HG03565 (cell line): ENCODE measurements around the gene SNX3.
"Not testable (repeated sequence)": the region's sequence is repeated elsewhere in the genome, so short reads cannot be mapped to it uniquely, and the experiment has no call there.

ENCODE experiments used
- ATAC-seq: cut with Tn5 transposase; IDR thresholded peaks from one replicate; pipeline ENCODE4 v1.9.1; 2021; ENCODE audit warnings: mild to moderate bottlenecking, moderate library complexity; ENCODE audit not compliant: unreplicated experiment

The SNX3 gene

GRCh38 chr6:108260809-108261569, at the start of gene SNX3:
SNX3 (minus strand) TSS chr6:108261040; CDS start chr6:108260921, 119 bp downstream.
- peak; percentile 77 for ATAC-seq

DNA sequence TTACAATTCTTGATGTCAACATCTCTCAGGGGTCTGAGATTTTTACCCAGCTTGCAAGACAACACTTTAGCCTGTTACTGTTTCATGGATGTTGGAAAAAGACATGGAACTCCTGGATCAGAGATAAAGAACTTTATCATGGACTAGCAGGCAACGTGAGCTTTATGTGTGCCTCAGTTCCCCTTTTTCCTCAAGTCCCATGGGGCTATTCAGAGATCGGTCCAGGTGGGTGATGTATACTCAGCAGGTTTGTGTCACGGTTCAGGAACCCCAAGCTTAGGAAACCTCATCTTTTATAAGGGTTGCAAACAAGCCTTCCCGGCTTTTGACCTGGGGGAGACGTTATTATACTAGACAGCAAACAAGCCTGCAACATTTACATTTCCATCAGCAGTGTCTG, 49.0 kb upstream of the SNX3 start:
- no peak for ATAC-seq

GRCh38 chr6:108308641-108309040, 47.8 kb upstream of the SNX3 start:
- not testable (repeated sequence) for ATAC-seq

- ATAC-seq = no peak
Observed at GRCh38 chr6:108304646-108305045, 43.8 kb upstream of the SNX3 start.

- ATAC-seq = no peak
Observed at GRCh38 chr6:108302386-108302785, 41.5 kb upstream of the SNX3 start.

GRCh38 chr6:108295676-108296075, 34.8 kb upstream of the SNX3 start:
- no peak for ATAC-seq

- ATAC-seq = peak; percentile 68
Observed at GRCh38 chr6:108294727-108295625, 34.1 kb upstream of the SNX3 start, which contains the start of gene AFG1L. AFG1L (plus strand) TSS chr6:108295054; CDS start chr6:108295080, 26 bp downstream.

- no peak for ATAC-seq
Observed at GRCh38 chr6:108294297-108294726, 33.5 kb upstream of the SNX3 start.

DNA sequence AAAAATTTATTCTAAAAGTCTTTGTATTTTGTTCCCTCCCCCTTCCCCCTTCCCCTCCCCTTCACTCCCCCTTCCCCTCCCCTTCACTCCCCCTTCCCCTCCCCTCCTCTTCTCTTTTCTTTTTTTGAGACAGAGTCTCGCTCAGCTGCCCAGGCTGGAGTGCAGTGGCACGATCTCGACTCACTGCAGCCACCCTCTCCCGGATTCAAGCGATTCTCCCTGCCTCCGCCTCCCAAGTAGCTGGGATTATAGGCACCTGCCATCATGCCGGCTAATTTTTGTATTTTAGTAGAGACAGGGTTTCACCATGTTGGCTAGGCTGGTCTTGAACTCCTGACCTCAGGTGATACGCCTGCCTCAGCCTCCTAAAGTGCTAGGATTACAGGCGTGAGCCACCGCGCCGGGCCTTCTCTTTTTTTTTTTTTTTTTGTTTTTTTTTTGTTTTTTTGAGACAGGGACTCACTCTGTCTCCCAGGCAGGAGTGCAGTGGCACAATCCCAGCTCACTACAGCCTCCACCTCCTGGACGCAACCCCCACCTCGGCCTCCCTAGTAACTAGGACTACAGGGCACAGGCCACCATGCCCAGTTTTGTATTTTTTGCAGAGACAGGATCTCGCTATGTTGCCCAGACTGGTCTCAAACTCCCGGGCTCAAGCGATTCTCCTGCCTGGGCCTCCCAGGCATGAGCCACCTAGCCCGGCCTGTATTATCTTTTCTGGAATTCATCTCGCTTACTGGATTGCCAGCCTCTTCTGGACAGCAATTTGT, 32.9 kb upstream of the SNX3 start:
- ATAC-seq = no peak

GRCh38 chr6:108292561-108292960, 31.7 kb upstream of the SNX3 start:
- ATAC-seq = not testable (repeated sequence)

DNA sequence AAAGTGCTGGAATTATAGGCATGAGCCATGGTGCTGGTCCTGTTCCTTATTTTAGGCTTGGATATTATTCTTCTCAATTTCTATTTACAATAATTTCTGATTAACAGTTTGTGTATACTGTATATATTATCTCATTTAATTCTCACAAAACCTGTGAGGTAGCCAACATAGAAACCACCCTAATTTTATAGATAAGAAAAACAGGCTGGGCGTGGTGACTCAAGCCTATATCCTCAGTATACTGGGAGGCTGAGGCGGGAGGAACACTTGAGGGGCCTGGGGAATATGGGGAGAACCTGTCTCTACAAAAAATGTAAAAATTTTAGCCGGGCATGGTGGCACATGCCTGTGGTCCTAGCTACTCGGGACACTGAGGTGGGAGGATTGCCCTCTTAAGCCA, 30.3 kb upstream of the SNX3 start:
- ATAC-seq = no peak

DNA sequence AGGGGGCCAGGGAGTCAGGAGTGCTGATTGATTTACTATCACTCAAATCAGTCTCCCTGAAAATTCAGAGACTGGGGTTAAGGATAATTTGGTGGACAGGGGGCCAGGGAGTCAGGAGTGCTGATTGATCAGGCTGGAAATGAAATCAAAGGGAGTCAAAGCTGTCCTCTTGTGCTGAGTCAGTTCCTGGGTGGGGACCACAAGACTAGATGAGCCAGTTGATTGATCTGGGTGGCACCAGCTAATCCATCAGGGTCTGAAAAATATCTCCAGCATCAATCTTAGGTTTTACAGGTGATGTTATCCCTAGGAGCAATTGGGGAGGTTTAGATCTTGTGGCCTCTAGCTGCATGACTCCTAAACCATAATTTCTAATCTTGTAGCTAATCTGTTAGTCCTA, 27.9 kb upstream of the SNX3 start:
- no peak for ATAC-seq

DNA sequence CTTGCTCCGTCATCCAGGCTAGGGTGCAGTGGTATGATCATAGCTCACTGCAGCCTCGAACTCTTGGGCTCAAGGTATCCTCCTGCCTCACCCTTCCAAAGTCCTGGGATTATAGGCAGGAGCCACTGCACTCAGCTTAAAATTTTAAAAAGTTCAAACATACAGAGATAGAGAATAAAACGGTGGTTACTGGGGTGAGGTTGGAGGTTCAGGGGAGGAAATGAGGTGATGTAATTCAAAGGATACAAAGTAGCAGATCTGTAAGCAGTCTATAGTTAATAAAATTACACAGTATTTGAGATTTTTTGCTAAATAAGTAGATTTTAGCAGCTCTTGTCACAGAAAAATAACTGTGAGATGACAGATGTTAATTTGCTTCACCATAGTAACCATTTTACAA, 26.5 kb upstream of the SNX3 start:
- no peak for ATAC-seq

- no peak for ATAC-seq
Observed at GRCh38 chr6:108286366-108286765, 25.5 kb upstream of the SNX3 start.

GRCh38 chr6:108285381-108285780, 24.5 kb upstream of the SNX3 start:
- ATAC-seq = no peak

GRCh38 chr6:108277831-108278230, 17.0 kb upstream of the SNX3 start:
- no peak for ATAC-seq

- no peak for ATAC-seq
Observed at GRCh38 chr6:108277295-108277694, 16.5 kb upstream of the SNX3 start.

DNA sequence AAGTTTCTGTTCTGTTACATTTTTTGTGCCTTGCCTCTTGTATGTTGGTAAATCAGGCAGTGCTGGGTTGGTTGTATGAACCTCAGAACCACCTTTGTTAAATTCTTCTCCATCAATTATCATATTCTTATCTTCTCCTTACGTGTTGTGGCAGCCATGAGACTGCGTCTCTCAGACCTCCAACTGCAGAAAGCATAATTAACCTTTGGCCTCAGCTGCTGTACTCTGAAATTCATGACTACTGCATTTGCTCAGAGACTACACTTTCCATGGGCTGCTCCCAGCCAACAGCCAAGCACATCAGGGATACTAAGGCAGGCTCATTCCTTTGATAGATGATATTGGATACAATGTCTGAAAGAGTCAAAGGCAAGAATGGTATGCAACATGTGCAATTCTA, 15.1 kb upstream of the SNX3 start:
- ATAC-seq = no peak

GRCh38 chr6:108274546-108274945, 13.7 kb upstream of the SNX3 start:
- ATAC-seq = no peak

DNA sequence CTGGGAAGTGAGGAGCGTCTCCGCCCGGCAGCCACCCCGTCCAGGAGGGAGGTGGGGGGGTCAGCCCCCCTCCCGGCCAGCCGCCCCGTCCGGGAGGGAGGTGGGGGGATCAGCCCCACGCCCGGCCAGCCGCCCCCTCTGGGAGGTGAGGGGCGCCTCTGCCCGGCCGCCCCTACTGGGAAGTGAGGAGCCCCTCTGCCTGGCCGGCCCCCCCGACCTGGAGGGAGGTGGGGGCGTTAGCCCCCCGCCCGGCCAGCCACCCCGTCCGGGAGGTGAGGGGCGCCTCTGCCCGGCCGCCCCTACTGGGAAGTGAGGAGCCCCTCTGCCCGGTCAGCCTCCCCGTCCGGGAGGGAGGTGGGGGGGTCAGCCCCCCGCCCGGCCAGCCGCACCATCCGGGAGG, 9.1 kb upstream of the SNX3 start:
- ATAC-seq = not testable (repeated sequence)

- ATAC-seq = no peak
Observed at GRCh38 chr6:108268845-108269244, 8.0 kb upstream of the SNX3 start.
